Urothelium cell line (cell line): Measurements from ENCODE around the gene KHSRP.

Experiments
- DNase-seq: peaks from one replicate; pipeline ENCODE4 v3.0.0; 2011; ENCODE audit warnings: low spot score, mixed read lengths
- FAIRE-seq: peaks from 2 replicates; lab custom pipeline; 2011; peaks lifted over from hg19 to GRCh38; lab: Jason Lieb, UNC

The KHSRP gene, protein sequence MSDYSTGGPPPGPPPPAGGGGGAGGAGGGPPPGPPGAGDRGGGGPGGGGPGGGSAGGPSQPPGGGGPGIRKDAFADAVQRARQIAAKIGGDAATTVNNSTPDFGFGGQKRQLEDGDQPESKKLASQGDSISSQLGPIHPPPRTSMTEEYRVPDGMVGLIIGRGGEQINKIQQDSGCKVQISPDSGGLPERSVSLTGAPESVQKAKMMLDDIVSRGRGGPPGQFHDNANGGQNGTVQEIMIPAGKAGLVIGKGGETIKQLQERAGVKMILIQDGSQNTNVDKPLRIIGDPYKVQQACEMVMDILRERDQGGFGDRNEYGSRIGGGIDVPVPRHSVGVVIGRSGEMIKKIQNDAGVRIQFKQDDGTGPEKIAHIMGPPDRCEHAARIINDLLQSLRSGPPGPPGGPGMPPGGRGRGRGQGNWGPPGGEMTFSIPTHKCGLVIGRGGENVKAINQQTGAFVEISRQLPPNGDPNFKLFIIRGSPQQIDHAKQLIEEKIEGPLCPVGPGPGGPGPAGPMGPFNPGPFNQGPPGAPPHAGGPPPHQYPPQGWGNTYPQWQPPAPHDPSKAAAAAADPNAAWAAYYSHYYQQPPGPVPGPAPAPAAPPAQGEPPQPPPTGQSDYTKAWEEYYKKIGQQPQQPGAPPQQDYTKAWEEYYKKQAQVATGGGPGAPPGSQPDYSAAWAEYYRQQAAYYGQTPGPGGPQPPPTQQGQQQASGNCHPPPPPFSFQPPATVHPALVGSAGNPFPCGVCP

DNA sequence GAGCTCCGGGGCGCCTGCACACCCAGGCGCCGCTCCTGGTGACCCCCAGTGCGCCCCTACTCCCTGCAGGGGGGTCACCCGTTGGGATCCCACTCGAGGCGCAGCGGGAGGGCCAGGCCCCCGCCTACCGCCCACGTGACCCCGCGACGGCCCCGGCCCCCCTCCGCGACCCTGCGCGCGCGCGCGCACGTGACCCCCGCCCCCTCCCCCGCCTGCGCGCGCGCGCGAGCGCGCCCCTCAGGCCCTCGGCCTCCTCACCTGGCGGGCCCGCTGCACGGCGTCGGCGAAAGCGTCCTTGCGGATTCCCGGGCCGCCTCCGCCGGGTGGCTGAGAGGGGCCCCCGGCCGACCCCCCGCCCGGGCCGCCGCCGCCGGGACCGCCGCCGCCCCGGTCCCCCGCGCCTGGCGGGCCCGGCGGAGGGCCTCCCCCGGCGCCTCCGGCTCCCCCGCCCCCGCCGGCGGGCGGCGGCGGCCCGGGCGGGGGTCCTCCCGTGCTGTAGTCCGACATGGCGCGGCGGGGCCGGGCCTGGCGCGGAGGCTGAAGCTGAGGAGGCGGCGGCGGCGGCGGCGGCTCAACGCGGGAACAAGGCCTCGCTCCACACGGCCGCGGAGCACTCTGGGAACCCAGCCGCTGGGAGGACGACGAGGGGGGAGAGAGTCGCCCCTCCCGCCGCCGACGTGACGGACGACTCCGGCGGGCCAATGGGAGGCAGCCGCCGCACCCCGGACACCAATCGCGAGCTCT, at the start of gene KHSRP:
KHSRP (minus strand) TSS at position 617 of the 744 bp plus-strand sequence; CDS start at position 507, 110 bp downstream.
- FAIRE-seq: peak; percentile 71
- peak; percentile 41 for DNase-seq

DNA sequence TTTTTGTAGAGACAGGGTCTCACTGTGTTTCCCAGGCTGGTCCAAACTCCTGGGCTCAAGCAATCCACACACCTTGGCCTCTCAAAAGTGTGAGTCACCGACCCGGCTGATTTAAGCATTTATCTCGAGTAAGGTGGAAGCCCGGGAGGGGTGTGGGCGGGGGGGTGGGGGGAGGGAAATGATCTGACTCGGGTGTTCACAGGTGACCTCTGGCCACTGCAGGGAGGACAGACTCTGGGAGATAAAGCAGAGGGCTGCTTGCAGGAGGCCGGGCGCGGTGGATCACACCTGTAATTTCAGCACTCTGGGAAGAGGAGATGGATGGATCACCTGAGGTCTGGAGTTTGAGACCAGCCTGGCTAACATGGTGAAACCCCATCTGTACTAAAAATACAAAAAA, 49.0 kb upstream of the KHSRP start:
- FAIRE-seq (no peak), DNase-seq (no peak)

DNA sequence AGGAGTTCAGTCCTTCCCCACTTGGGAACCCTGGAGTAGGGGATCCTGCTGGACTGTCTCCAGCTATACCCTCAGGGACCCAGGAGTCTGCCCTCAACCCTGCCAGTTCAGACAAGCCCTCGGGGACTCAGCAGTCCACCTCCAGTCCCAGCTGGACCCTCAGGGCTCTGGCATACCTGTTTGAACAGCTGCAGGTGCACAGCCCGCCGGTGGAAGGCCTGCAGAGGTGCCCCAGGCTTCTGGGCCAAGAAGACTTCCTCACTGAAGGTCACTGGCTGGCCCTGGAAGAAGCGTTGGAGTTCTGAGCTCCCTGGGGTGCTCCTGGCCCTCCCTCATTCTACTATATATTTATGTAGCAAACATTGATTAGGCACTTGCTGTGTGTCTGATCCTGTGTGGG, 48.1 kb upstream of the KHSRP start:
- no peak for FAIRE-seq
- no peak for DNase-seq

DNA sequence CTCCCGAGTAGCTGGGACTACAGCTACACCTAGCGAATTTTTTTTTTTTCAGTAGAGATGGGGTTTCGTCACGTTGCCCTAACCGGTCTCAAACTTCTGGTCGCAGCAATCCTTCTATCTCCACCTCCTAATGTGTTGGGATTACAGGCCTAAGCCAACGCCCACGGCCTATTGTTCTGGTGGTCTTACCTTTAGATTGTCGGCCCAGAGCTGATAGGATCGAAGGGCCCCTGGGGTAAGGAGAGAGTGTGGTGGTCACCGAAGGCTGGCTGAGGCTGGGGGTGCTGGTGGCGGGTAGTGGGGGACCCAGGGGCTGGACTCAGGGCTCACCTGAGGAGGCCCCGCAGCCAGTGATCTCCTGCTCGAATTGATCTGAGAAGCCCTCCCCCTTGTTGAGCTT, 46.5 kb upstream of the KHSRP start:
- DNase-seq (no peak), FAIRE-seq (no peak)

DNA sequence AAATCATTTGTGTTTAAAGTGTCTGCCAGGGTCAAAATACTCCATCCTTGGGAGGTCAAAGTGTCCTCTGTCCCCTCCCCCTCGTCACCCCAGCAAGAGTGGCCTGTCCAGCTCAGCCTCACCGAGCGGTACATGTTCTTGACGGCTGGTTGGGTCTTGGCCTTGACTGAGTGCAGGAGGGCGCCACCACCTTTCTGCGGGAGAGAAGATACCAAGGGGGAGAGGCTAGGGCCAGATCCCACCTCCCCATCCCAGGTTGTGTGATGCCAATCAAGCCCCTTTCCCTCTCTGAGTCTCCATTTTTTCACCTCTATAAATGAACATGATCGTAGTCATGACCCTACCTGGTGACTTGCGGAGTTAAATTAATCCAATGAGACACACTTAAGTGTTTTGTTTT, 45.6 kb upstream of the KHSRP start:
- no peak for FAIRE-seq
- DNase-seq: no peak

DNA sequence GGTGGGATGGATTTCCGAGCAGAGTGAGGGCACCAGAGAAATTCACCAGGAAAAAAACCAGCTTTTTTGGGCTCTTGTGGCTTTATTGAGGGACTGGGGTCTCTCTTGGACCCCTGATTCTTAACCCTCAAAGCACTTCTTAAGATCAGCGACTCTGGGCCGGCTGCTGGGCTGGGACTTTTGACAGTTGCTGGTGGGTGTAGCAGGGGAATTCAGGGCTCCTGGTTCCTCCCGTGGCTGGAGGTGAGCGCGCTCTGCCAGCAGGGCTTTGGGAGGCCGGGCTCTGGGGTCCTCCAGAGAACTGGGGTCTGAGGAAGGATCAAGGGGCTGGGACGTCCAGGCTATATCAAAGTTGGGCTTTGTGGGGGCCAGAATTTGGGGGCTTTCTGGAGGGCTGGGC, 42.8 kb upstream of the KHSRP start:
- DNase-seq (no peak), FAIRE-seq (no peak)

DNA sequence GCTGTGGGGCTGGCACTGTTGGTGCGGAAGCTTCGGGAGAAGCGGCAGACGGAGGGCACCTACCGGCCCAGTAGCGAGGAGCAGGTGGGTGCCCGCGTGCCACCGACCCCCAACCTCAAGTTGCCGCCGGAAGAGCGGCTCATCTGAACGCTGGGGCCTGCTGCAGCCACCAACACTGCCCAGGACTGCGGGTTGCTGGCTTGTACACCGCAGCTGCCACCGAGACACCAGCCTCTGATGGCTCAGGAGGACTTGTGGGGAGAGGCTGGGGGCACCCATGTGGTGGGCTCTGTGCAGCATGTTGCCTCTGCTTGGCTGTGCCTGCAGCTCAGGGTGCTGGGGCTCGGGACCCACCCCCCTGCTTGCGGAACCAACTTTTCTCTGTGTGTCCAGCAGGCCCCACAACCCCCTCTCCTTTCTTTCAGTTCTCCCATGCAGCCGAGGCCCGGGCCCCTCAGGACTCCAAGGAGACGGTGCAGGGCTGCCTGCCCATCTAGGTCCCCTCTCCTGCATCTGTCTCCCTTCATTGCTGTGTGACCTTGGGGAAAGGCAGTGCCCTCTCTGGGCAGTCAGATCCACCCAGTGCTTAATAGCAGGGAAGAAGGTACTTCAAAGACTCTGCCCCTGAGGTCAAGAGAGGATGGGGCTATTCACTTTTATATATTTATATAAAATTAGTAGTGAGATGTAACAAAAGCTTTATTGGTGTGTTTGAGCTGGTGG, 42.1 kb upstream of the KHSRP start:
- FAIRE-seq (no peak), DNase-seq (no peak)

DNA sequence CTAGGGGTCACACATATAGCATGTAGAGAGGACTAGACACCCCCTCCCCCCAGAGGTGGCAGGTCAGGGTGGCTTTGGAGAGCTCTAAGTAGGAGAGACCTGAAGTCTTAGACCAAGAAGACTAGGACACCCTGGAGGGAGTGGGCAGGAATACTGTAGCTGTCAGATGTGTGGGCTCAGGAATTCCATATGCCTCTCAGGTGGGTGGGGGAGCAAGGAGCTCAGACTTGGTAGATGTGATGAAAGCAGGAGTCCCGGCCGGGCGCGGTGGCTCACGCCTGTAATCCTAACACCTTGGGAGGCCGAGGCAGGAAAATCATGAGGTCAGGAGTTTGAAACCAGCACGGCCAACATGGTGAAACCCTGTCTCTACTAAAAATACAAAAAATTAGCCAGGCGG, 41.1 kb upstream of the KHSRP start:
- DNase-seq (no peak), FAIRE-seq (no peak)

DNA sequence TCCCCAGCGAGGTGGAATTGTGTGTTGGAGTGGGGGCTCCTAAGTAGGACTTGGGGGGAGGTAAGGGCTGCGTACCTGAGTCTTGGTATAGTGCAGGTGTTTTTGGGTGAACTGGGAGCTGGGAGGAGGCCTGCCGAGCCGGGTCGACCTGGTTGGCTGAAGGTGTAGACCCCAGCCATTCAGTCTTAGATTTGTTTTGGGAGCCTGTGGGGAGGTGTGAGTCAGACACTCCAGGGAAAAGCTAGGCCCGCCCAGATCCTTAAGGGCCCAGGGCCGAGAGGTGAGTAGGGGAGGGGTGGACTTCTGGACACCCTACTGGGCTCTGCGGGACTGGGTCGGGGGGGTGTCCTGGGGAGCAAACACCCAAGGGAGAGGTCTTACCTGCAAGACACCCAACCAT, 40.4 kb upstream of the KHSRP start:
- no peak for FAIRE-seq
- DNase-seq: no peak

DNA sequence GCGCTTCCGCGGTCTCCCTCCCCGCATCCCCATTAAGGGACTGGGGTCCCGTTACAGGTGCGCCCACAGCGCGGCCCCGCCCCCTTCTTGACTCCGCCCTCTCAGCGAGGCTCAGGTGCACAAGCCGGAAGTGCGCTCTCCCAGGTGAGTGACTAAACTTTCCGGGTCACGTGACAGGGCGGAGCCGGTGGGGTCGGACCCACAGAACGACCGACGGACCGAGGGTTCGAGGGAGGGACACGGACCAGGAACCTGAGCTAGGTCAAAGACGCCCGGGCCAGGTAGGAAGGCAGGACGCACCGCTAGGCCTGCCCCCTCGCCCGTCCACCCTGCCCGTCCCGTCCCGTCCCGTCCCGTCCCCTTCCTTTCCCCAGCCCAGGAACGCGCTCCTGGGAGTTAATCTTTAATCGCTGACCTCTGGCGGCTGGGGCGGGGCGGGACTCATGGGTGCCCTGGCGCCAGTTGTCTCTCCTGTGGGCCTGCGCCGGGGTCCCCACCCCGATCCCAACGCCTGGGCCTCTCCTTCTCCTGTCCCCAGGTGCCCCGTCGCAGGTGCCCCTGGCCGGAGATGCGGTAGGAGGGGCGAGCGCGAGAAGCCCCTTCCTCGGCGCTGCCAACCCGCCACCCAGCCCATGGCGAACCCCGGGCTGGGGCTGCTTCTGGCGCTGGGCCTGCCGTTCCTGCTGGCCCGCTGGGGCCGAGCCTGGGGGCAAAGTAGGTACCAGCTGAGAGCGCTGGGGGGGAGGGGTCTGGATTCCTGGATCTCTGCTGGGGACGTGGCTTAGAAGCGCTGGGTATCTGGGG, 39.7 kb upstream of the KHSRP start, which contains the start of gene CRB3:
CRB3 (plus strand) TSS at position 202 of the 804 bp plus-strand sequence; CDS start at position 633, 431 bp downstream.
- DNase-seq (no peak), FAIRE-seq (no peak)

DNA sequence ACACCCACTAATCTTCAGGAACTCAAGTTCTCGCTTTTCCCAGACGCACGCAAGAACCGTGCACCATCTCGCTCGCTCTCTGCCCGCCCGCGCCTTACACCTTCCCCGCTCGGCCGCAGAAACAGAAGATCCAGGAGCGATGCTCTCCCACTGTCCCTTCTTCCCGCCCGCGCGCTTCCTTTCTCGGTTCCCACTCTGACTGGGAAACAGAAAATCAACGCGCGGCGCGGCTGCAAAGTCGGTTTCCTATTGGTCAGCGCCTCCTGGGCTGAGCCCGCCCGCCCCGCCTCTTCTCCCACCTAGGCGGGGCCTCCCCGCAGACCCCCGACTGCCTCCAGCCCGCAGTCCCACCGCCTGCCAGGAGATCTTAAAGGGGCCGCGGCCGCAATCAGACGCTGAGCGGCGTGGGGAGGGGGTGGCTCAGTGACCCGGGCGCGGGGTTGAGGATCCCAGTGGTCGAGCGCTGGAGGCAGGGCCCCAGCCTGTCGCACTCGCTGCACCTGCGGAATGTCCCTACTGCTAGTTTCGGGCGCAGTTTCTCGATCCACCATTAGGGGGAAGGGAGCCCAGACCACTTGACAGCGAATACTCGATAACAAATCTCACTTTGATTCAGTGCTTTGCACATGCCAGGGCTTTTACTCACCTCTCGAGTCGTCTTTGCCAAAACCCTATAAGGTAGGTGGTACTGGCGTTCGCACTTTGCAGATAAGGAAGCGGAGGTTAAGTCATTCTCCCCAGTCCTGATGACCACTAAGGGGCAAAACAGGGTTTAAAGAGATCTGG, 35.7 kb upstream of the KHSRP start:
- peak; percentile 94 for DNase-seq
- no peak for FAIRE-seq

DNA sequence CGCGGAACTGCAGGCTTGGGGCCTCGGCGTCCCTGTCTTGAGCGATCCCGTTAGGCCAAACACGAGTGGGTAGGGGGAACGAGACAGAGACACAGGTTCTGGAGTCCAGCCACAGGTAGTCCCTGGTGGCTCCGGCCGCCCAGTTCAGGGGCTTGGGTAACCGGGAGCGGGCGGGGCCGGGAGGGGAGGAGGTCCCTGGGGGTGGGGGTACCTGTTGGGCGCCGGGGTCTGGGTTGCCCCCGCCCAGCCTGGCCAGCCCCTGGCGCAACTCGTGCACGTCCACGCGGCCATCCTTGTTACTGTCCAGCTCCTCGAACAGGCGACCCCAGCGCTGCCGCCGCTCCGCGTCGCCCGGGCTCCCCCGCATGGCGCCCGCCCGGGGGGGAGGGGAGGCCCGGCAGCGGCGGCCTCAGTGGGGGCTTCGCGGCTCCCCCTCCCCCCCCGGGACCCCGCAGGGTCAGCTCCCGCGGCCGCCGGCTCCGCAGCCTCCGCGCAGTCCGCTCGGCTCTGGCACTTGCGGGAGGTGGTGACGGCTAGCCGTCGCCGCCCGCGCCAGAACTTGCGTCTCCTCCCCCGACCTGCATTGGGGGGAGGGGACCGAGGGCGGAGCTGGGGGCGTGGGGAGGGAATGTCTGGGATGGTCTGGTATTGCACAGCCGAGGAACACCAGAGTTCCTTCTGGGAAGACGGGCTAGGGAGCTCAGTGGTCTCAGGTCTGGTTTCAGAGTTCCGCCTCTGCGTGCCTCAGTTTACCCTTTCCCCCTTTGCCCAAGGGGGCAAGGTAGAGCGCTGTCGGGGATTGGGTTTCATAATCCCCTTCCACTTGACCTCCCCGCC, 34.9 kb upstream of the KHSRP start, which contains the start of gene SLC25A23:
SLC25A23 (minus strand) TSS at position 531 of the 837 bp plus-strand sequence; CDS start at position 367, 164 bp downstream.
- DNase-seq: peak; percentile 79

DNA sequence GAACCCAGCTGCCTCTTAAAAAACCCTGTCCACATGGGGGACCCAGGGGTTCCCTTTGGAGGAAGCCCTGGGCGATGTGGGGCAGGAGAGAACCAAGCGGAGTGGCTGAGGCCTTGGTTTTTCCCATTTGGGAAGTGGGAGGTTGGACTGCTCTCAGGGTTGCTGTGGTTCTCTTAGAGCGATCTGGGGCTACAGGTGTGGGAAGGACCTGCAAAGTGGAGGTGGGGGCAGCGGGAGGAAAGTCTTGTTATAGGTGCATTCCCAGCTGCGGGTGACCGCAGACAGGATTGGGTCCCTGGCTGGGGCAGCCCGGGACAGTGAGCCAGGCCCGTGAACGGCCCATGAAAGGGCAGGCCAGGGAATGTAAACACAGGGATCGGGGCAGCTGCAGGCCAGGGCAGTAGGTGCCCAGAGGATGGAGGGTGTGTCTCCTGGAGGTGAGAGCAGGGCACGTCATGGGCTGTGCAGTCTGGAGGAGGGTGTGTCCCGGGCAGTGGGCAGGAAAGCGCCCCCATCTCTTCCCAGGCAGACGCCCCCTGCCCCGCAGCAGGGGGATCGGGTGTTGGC, 34.2 kb upstream of the KHSRP start:
- no peak for FAIRE-seq

More for the DNA sequence above, 34.9 kb upstream of the KHSRP start, which contains the start of gene SLC25A23:
- peak; percentile 9 for FAIRE-seq

DNA sequence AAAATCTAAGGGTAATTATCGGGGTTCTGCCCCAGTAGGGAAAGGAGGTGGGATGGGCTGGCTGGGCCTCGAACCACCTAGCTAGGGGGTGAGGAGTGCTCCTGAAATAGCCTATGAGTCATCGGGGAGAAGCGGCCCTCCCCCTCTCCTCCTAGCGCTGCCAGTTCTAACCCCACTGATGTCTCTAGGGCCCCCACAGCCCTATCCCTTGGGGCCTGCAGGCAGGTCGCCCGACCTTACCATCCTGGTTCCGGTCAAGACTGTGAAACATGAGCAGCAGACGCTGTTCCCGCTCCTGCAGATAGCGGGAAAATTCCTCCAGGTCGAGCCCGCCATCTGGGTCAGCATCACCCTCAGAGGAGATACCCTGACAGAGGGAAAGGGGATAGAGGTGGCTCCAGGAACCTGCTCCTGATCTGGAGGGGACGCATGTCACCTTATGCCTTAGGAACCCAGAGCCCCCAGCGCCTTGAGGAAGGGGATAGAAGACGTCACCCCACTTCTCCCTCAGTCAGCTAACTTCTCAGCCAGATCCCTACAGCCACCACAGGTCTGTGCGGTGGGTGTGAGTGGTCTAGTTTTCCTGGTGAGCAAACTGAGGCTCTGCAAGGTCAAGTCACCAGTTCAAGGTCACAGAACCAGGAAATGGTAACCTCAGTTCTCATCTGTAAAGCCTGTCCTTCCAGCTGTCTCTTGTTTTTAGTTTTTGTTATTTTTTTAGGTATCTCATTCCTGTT, 33.5 kb upstream of the KHSRP start:
- no peak for DNase-seq
- FAIRE-seq: no peak

More for the DNA sequence above, 34.2 kb upstream of the KHSRP start:
- peak; percentile 27 for DNase-seq

DNA sequence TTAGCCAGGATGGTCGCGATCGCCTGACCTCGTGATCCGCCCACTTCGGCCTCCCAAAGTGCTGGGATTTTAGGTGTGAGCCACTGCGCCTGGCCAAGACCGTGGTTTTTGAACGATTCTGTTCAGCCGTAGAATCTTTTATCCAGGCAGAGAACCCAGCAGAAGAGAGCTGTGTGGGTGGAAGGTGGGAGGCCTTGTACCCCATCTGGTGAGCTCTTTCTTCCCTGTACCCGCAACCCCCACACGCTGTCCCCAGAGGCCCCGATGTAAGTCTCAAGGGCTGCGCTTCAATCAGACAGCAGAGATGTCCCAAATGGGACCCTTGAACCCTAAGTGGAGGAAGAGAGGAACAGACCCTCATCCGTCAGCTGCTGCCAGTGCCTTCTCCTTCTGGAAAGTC, 31.3 kb upstream of the KHSRP start:
- DNase-seq: no peak
- FAIRE-seq: no peak

DNA sequence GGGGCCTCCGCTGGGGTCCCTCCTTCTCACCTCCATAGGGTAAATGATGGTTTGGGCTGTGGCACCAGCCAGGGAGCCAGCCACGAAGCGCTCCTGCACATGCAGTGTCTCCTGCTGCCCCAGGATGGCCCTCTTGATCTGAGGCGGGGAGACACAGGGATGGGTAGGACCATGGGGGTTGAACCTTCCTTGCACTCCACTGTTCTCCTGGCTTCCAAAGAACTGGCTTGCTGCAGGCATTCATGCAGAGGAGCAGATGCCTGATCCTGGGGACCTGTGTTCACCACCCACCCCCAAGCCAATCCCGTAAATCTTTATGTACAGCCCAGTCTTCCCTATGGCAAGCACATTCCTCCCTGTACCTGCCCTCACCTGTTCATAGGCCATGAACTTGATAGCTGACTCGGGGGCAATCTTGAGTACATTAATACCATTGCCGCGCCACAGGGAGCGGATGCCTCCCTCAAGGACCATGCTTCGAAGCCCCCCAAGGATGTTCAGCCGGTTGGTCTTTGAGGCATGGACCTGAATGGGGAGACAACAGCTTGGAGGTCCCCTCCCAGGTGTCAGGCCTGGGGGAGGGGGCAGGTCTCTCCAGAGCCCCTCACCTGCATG, 29.4 kb upstream of the KHSRP start:
- no peak for FAIRE-seq

More for the DNA sequence above, 29.4 kb upstream of the KHSRP start:
- no peak for DNase-seq
